ENCODE data around the gene LILRA2.

DNA sequence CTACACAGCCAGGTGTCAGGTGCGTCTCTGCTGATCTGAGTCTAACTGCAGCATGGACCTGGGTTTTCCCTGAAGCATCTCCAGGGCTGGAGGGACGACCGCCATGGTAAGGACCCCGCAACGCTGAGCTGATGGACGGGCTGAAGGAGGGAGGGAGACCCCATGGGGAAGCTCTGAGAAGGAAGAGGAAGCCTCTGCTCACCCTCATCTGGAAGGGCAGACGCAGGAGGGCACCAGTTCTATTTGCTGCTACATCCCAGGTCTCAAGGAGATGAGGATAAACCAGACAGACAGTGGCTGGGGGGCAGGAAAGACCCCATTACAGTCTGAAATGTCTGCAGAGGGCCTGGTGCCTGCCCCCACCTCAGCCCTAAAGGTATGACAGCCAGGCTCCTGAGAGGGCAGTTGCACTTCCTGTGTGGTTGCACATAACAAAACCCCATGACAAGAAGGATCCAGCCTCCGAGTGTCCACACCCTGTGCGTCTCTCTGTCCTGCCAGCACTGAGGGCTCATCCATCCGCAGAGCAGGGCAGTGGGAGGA lies at the start of gene LILRA2:
- TF ChIP-seq YY1 (IDR thresholded peaks at IDR 0.05; ENCODE audit: insufficient read depth, insufficient replicate concordance, low read depth, low read length) = no peak
- TF ChIP-seq BRCA1 (CRISPR knock-in tag; IDR thresholded peaks at IDR 0.05) = no peak
- no peak for TF ChIP-seq MTA1 (CRISPR knock-in tag; IDR thresholded peaks at IDR 0.05; ENCODE audit: borderline replicate concordance)
- TF ChIP-seq HBP1 (CRISPR knock-in tag; IDR thresholded peaks at IDR 0.05; ENCODE audit: low read depth) = no peak
- no peak for TF ChIP-seq PHF8 (CRISPR knock-in tag; IDR thresholded peaks at IDR 0.05)
